ENCODE results near the gene ADAM17. TPM values are rescaled to one million over a fixed set of nuclear protein-coding genes. Genes with fewer than 3 reads are reported as not detected.

The ADAM17 gene
- total and polyA plus RNA-seq, 10 of the 15 experiments (the other 5 are each of a cell fraction or from before 2014, with no cell fraction given): 2.3 to 18.5 (median 13.4) TPM

DNA sequence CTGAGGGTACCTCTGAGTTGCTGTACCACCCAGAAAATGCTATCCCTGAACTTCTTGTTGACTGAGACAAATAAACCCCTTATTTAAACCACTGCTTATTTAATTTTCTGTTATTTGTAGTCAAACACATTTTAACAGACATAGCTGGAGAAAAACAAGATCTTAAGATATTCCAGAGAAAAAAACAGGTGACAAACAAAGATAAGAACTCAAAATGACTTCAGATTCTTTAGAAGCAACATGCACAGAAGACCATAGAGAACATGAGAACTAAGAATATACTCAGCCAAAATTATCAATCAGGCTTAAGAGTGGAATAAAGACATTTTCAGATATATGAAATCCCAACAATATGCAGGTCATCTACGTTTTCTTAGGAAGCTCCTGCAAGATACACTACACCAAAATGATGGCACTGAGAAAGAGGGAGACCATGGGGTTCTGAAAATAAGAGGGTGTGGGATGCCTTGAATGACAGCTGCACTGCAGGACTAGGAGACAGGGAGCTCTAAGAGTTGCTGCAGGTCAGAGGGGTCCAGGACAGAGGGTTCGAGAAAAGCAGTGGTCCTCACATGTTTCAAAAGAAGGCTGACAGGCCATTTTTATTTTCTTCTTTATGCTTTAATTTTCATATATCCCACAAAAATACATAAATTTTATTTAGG is 38.4 kb downstream of the ADAM17 start:
- 98% methylated on average over 2 of the region's 2 CpGs for WGBS (ENCODE audit: insufficient coverage, insufficient replicate concordance, low lambda C conversion rate, missing lambda C conversion rate)
- no peaks in the 10 kb centered on the region for H3K9me3 ChIP-seq (replicated peaks; ENCODE audit: control insufficient read depth, insufficient read depth, low read length)
- ChIA-PET POLR2A (interaction anchor here (0.6 to 1.5 kb wide), 5 partner anchors 9 to 763 kb away, joined by 3 to 7 read pairs (median 5); no protein-coding TSS in a partner anchor), SMC1A (ENCODE audit: uncharacterized antibody, unreplicated experiment) (interaction anchor here (1.4 to 1.7 kb wide), 3 partner anchors 18 to 42 kb away, joined by 4 to 5 read pairs (median 4); partner anchors contain the start of gene ADAM17), CTCF (no interaction called here), RAD21 (ENCODE audit: unreplicated experiment) (no interaction called here)
- FAIRE-seq (no peak), DNase-seq (ENCODE audit: low read depth, low spot score) (no peak), ATAC-seq (no peak)
- H3K36me3 ChIP-seq (ENCODE audit: control insufficient read depth in 2 of 2, insufficient read depth in 2 of 2, low read length in 1 of 2): peaks cover 7 to 27% of the 10 kb centered on the region in 2 experiments
- no TSS peak for BruUV-seq (replicated peaks)
- intact Hi-C loops (cut with micrococcal nuclease; ENCODE audit: unreplicated experiment): no loop called here
- no peak overlapping the region for H2AFZ ChIP-seq (ENCODE audit: control insufficient read depth, low read depth, low read length)
- in situ Hi-C loops (cut with MboI): no loop called here
- H3K4me3 ChIP-seq: no peak overlapping the region
- no peak overlapping the region for H3K27ac ChIP-seq (ENCODE audit: control insufficient read depth, insufficient read depth)
- no peaks in the 10 kb centered on the region for H3K4me1 ChIP-seq (ENCODE audit: control insufficient read depth, insufficient read depth, low read length)
- H3K79me2 ChIP-seq (ENCODE audit: control insufficient read depth, insufficient read depth, low read length): no peaks in the 10 kb centered on the region
- no peaks in the 10 kb centered on the region for H3K27me3 ChIP-seq (replicated peaks in 1 of 2; ENCODE audit: control insufficient read depth in 2 of 2, insufficient read depth in 2 of 2, low read length in 1 of 2)
- H3K9ac ChIP-seq (ENCODE audit: control insufficient read depth, insufficient read depth, low read length): no peak overlapping the region
- H3K4me2 ChIP-seq (ENCODE audit: control insufficient read depth, insufficient read depth): no peak overlapping the region
- H4K20me1 ChIP-seq (ENCODE audit: control insufficient read depth, insufficient read depth): no peaks in the 10 kb centered on the region
- no peak for TF ChIP-seq ASH2L (IDR thresholded peaks at IDR 0.05; ENCODE audit: borderline replicate concordance, low read depth)
- TF ChIP-seq, protein P1, sequence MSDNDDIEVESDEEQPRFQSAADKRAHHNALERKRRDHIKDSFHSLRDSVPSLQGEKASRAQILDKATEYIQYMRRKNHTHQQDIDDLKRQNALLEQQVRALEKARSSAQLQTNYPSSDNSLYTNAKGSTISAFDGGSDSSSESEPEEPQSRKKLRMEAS (IDR thresholded peaks at IDR 0.05; ENCODE audit: low read depth, low read length): no peak
- TF ChIP-seq TCF12 (IDR thresholded peaks at IDR 0.05; ENCODE audit: low read depth, low read length): no peak
- TF ChIP-seq CHD4 (IDR thresholded peaks at IDR 0.05): no peak
- TF ChIP-seq, protein P2, sequence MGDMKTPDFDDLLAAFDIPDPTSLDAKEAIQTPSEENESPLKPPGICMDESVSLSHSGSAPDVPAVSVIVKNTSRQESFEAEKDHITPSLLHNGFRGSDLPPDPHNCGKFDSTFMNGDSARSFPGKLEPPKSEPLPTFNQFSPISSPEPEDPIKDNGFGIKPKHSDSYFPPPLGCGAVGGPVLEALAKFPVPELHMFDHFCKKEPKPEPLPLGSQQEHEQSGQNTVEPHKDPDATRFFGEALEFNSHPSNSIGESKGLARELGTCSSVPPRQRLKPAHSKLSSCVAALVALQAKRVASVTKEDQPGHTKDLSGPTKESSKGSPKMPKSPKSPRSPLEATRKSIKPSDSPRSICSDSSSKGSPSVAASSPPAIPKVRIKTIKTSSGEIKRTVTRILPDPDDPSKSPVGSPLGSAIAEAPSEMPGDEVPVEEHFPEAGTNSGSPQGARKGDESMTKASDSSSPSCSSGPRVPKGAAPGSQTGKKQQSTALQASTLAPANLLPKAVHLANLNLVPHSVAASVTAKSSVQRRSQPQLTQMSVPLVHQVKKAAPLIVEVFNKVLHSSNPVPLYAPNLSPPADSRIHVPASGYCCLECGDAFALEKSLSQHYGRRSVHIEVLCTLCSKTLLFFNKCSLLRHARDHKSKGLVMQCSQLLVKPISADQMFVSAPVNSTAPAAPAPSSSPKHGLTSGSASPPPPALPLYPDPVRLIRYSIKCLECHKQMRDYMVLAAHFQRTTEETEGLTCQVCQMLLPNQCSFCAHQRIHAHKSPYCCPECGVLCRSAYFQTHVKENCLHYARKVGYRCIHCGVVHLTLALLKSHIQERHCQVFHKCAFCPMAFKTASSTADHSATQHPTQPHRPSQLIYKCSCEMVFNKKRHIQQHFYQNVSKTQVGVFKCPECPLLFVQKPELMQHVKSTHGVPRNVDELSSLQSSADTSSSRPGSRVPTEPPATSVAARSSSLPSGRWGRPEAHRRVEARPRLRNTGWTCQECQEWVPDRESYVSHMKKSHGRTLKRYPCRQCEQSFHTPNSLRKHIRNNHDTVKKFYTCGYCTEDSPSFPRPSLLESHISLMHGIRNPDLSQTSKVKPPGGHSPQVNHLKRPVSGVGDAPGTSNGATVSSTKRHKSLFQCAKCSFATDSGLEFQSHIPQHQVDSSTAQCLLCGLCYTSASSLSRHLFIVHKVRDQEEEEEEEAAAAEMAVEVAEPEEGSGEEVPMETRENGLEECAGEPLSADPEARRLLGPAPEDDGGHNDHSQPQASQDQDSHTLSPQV (IDR thresholded peaks at IDR 0.05): no peak
- no peak for TF ChIP-seq WRNIP1 (IDR thresholded peaks at IDR 0.05; ENCODE audit: borderline replicate concordance, low read depth, low read length)
- no peak for TF ChIP-seq CBX3 (IDR thresholded peaks at IDR 0.05; ENCODE audit: borderline replicate concordance, low read depth)
- TF ChIP-seq, protein P3, sequence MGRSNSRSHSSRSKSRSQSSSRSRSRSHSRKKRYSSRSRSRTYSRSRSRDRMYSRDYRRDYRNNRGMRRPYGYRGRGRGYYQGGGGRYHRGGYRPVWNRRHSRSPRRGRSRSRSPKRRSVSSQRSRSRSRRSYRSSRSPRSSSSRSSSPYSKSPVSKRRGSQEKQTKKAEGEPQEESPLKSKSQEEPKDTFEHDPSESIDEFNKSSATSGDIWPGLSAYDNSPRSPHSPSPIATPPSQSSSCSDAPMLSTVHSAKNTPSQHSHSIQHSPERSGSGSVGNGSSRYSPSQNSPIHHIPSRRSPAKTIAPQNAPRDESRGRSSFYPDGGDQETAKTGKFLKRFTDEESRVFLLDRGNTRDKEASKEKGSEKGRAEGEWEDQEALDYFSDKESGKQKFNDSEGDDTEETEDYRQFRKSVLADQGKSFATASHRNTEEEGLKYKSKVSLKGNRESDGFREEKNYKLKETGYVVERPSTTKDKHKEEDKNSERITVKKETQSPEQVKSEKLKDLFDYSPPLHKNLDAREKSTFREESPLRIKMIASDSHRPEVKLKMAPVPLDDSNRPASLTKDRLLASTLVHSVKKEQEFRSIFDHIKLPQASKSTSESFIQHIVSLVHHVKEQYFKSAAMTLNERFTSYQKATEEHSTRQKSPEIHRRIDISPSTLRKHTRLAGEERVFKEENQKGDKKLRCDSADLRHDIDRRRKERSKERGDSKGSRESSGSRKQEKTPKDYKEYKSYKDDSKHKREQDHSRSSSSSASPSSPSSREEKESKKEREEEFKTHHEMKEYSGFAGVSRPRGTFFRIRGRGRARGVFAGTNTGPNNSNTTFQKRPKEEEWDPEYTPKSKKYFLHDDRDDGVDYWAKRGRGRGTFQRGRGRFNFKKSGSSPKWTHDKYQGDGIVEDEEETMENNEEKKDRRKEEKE (IDR thresholded peaks at IDR 0.05): no peak
- TF ChIP-seq MTA2 (IDR thresholded peaks at IDR 0.05; ENCODE audit: low read depth): no peak
- TF ChIP-seq KLF5 (IDR thresholded peaks at IDR 0.05; ENCODE audit: partially characterized antibody): no peak
- TF ChIP-seq LARP7 (IDR thresholded peaks at IDR 0.05): no peak
- no peak for TF ChIP-seq ZNF24 (IDR thresholded peaks at IDR 0.05)
- TF ChIP-seq CHD1 (IDR thresholded peaks at IDR 0.05; ENCODE audit: low read depth, low read length): no peak
- TF ChIP-seq ZSCAN29 (IDR thresholded peaks at IDR 0.05): no peak
- TF ChIP-seq ZNF274 (IDR thresholded peaks at IDR 0.05; ENCODE audit: insufficient read depth, insufficient read length): no peak
- TF ChIP-seq, protein P4, sequence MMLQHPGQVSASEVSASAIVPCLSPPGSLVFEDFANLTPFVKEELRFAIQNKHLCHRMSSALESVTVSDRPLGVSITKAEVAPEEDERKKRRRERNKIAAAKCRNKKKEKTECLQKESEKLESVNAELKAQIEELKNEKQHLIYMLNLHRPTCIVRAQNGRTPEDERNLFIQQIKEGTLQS (IDR thresholded peaks at IDR 0.05; ENCODE audit: borderline replicate concordance, extremely low read depth, low read depth, low read length): no peak

All from GM12878 (cell line).